Activated CD8-positive, alpha-beta memory T cell treated with anti-CD3 and anti-CD28 coated beads for 36 hours (primary cell): Measurements from ENCODE around the gene ELANE. TPM values are rescaled to one million over a fixed set of nuclear protein-coding genes. Genes with fewer than 3 reads are reported as not detected.
"Not testable (repeated sequence)": the region's sequence is repeated elsewhere in the genome, so short reads cannot be mapped to it uniquely, and the experiment has no call there.

ENCODE experiments used
- CTCF ChIA-PET: fragments of 350-600 bp; sonication (Branson Sonifier 250); formaldehyde crosslinking; loops from one replicate; lab custom pipeline; 2021; ENCODE audit warnings: antibody characterized with exemption; lab: Charles Lee
- POLR2A ChIA-PET: fragments of 350-600 bp; sonication (Branson Sonifier 250); formaldehyde crosslinking; loops from one replicate; lab custom pipeline; 2021; ENCODE audit warnings: antibody characterized with exemption; lab: Charles Lee
- total RNA-seq, 2 experiments: library from RNA; stranded (reverse); gene quantifications; one replicate each; pipeline ENCODE4 v1.2.3, GENCODE V29; 2021

ELANE gene
- total RNA-seq, 2 experiments from 2014 or later, result not detected

DNA sequence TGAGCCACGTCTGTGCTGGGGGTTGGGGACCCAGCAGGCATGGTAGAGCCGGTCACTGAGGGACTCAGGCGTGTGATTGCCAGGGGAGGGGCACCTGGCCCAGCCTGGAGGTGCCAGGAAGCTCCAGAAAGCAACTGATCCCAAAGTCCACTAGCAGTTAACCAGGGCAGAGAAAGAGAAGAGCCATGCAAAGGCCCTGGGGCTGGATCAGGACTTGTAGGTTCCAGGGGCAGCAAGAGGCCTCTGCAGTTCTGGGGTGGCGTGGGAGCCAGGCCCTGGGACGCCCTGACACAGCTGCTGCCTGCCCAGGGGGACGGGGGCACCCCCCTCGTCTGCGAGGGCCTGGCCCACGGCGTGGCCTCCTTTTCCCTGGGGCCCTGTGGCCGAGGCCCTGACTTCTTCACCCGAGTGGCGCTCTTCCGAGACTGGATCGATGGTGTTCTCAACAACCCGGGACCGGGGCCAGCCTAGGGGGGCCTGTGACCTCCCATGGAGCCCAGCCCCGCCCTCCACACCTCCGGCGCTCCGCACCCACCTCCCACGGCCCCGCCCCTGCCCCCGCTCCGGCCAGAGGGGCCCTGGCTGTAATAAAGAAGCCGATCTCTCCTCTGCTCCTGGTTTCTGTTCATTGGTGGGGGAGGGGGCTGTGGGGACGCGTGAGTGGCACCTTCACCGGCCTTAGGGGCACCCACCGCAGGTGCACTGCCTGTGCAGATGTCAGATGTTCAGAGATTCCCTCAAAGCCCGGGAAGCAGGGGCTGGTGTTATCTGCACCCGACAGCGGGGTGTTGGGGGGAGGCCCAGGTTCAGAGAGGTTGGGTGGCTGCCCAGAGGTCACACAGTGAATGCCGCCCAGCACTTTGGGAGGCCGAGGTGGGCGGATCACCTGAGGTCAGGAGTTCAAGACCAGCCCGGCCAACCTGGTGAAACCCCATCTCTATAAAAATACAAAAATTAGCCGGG, 20.4 kb upstream of the ELANE start:
- ChIA-PET POLR2A (no interaction called here), CTCF (interaction anchor here (0.8 kb wide), 1 partner anchor 61 kb away, joined by 3 read pairs; no protein-coding TSS in a partner anchor)

GRCh38 chr19:834216-834615, 17.9 kb upstream of the ELANE start:
- ChIA-PET POLR2A (no interaction called here), CTCF (no interaction called here)

- ChIA-PET CTCF (no interaction called here), POLR2A (no interaction called here)
These were observed 16.8 kb upstream of the ELANE start for GRCh38 chr19:835210-835810.

DNA sequence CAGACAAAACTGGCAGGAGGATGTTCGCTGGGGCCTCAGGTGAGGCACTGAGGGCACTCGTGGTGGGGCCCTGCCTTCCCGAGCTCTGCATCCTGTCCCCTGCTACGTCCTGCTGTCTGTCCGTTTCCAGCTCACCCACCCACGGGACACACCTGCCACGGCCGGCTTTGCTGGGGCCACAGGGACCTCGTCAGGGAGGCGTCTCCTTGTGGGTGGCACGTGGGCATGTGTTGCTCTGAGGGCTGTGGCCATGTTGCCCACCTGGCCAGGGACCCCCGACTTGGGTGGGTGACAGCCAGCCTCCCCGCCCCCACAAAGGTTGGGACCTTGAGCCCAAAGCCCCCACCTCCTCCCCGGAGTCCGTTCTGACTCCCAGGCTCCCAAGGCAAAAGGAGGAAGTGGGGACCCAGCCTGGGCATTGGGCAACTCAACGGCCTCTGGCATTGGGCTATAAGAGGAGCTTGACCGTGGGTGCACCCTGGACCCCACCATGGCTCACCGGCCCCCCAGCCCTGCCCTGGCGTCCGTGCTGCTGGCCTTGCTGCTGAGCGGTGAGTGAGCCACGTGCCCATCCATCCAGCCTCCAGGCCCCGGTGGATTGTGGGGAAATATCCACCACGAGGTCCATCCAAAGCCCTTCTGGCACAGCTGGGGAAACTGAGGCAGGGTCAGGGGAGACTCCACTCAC, 11.4 kb upstream of the ELANE start, which contains the start of gene PRTN3:
PRTN3 (plus strand) TSS at position 481 of the 688 bp plus-strand sequence; CDS start at position 491, 10 bp downstream.
- CTCF ChIA-PET, result interaction anchor here (0.6 kb wide), 1 partner anchor 207 kb away, joined by 4 read pairs; no protein-coding TSS in a partner anchor

DNA sequence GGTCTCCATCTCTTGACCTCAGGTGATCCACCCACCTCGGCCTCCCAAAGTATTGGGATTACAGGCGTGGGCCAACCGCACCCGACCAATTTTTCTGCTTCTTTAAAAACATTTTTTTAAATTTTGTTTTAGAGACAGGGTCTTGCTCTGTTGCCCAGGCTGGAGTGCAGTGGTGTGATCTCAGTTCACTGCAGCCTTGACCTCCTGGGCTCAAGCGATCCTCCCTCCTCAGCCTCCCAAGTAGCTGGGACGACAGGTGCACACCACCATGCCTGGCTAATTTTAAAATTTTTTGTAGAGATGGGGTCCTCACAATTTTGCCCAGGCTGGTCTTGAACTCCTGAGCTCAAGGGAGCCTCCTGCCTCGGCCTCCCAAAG, 9.3 kb upstream of the ELANE start:
- CTCF ChIA-PET, result interaction anchor here (1.1 to 1.7 kb wide), 3 partner anchors 14 to 77 kb away, joined by 3 to 6 read pairs (median 3); no protein-coding TSS in a partner anchor
- POLR2A ChIA-PET, result not testable (repeated sequence)

More for the DNA sequence above, 11.4 kb upstream of the ELANE start, which contains the start of gene PRTN3:
- POLR2A ChIA-PET, result no interaction called here

DNA sequence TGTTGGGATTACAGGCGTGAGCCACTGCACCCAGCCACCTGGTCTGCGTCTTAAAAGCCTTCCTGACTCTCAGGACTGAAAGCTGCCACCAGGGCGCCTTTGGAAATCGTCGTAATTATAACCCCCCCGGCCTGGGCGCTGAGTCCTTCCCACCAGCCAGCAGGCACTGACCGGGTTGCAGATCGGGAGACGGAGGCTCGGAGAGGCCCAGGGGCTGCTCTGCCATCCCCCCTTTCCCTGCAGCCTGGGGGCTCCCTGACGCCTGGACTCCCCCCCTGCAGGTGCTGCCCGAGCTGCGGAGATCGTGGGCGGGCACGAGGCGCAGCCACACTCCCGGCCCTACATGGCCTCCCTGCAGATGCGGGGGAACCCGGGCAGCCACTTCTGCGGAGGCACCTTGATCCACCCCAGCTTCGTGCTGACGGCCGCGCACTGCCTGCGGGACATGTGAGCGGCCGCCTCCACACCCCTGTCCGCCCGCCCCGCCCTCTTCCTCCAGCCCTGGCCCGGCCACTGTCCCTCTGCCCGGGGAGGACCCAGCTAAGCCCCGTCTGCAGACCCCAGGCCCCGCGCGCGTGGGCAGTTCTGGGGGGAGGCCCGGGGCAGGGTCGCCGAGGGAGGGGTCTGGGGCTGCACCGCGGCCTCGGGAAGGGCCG, 8.8 kb upstream of the ELANE start:
- CTCF ChIA-PET, result interaction anchor here (1.1 to 1.7 kb wide), 3 partner anchors 13 to 76 kb away, joined by 3 to 6 read pairs (median 3); no protein-coding TSS in a partner anchor
- POLR2A ChIA-PET, result no interaction called here

DNA sequence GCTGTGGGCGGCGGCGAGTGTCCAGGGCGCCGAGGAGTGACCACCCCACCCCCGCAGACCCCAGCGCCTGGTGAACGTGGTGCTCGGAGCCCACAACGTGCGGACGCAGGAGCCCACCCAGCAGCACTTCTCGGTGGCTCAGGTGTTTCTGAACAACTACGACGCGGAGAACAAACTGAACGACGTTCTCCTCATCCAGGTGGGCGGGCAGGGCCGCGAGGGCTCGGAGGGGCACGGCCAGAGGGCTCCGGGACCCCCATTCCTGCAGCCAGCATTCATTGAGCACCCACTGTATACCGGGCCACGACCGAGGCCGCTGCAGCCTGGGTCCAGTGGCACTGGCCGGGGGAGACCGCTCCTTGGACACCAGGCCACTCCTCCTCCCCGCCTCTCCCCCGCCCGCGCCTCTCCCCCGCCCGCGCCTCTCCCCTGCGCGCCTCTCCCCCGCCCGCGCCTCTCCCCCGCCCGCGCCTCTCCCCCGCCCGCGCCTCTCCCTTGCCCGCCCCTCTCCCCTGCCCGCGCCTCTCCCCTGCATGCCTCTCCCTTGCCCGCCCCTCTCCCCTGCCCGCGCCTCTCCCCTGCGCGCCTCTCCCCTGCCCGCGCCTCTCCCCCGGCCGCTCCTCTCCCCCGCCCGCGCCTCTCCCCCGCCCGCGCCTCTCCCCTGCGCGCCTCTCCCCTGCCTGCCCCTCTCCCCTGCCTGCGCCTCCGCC, 8.1 kb upstream of the ELANE start:
- ChIA-PET POLR2A (no interaction called here), CTCF (interaction anchor here (1.1 to 1.5 kb wide), 2 partner anchors 12 to 76 kb away, joined by 3 to 6 read pairs; no protein-coding TSS in a partner anchor)

DNA sequence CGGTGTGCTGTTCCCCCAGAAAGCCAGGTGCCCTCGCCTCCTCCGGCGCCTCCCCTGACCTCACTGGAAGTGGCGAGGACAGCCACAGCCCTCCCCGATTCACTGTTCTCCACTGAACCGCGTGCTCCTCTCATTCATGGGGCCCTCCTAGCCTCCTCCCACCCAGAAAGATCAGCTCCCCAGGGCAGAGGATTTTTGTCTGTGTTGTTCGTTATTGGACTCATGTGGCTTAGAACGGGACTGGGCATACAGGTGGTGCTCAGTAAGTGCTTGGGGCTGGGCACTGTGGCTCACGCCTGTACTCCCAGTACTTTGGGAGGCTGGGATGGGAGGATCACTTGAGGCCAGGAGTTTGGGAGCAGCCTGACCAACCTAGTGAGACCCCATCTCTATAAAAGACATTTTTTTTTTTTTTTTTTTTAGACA, 7.5 kb upstream of the ELANE start:
- CTCF ChIA-PET, result no interaction called here

DNA sequence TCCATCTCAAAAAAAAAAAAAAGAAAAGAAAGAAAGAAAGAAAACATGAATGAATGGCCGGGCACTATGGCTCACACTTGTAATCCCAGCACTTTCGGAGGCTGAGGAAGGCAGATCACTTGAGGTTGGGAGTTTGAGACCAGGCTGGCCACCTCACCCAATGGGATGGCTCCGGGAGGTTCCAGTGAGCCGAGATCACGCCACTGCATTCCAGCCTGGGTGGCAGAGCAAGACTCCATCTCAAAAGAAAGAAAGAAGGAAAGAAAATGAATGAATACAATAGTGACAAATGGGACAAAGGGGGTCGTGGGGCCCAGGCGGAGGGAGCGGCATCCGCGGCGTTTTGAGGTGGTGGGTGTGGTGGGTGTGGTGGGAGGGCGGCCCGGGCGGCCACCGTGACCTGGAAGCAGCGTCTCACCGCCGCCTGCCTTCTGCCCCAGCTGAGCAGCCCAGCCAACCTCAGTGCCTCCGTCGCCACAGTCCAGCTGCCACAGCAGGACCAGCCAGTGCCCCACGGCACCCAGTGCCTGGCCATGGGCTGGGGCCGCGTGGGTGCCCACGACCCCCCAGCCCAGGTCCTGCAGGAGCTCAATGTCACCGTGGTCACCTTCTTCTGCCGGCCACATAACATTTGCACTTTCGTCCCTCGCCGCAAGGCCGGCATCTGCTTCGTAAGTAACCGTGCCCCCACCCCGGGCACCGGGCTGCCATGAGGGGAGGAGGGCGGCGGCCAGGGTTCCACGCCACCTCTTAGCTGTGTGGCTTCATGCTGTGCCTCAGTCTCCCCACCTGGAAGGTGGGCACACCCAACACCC, 6.2 kb upstream of the ELANE start:
- ChIA-PET CTCF (interaction anchor here (0.7 kb wide), 1 partner anchor 19 kb away, joined by 5 read pairs; no protein-coding TSS in a partner anchor), POLR2A (no interaction called here)

More for the DNA sequence above, 7.5 kb upstream of the ELANE start:
- POLR2A ChIA-PET, result no interaction called here

DNA sequence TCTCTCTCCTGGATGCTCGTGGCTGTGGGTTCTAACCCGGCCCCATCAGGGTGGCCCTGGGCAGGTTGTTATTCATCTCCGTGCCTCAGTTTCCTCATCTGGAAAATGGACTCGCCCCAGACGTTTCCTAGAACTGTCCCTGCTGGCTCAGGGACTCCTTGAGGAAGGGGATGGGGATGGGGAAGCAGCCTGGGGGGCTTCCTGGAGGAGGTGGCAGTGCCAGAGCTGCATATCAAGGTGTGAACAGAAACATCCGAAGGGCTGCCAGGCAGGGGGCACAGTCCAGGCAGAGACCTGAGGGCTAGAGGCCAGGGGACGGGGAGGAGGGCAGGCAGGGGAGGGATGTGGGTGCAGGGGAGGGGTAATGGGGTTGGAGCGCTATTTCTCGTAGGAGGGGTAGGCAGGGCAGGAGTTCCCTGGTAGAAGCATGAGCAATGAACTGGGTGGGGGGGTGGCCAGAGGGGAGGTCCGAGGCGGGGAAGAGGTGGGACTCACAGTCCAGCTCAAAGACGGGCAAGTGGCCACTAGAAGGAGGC, 3.6 kb upstream of the ELANE start:
- POLR2A ChIA-PET, result no interaction called here
- CTCF ChIA-PET, result interaction anchor here (1.1 kb wide), 1 partner anchor 74 kb away, joined by 6 read pairs; no protein-coding TSS in a partner anchor

GRCh38 chr19:849195-849594, 2.9 kb upstream of the ELANE start:
- CTCF ChIA-PET, result interaction anchor here (0.6 to 1.1 kb wide), 2 partner anchors 73 to 355 kb away, joined by 3 to 6 read pairs; no protein-coding TSS in a partner anchor
- POLR2A ChIA-PET, result not testable (repeated sequence)

GRCh38 chr19:850221-850978, 1.7 kb upstream of the ELANE start:
- ChIA-PET POLR2A (no interaction called here), CTCF (interaction anchor here (0.5 kb wide), 1 partner anchor 81 kb away, joined by 3 read pairs; no protein-coding TSS in a partner anchor)

- CTCF ChIA-PET, result no interaction called here
- POLR2A ChIA-PET, result no interaction called here
These were observed 1.1 kb upstream of the ELANE start for GRCh38 chr19:850979-851335.

GRCh38 chr19:853014-853585, 997 bp downstream of the ELANE start:
- CTCF ChIA-PET, result no interaction called here
- POLR2A ChIA-PET, result no interaction called here

GRCh38 chr19:853614-854220, 1.6 kb downstream of the ELANE start:
- POLR2A ChIA-PET, result not testable (repeated sequence)

More at GRCh38 chr19:853614-854220, 1.6 kb downstream of the ELANE start:
- CTCF ChIA-PET, result interaction anchor here (1.0 kb wide), 1 partner anchor 10 kb away, joined by 3 read pairs; no protein-coding TSS in a partner anchor
